ENCODE measurements around the gene CALHM4. TPM values are rescaled to one million over a fixed set of nuclear protein-coding genes. Genes with fewer than 3 reads are reported as not detected.

CALHM4 gene, protein sequence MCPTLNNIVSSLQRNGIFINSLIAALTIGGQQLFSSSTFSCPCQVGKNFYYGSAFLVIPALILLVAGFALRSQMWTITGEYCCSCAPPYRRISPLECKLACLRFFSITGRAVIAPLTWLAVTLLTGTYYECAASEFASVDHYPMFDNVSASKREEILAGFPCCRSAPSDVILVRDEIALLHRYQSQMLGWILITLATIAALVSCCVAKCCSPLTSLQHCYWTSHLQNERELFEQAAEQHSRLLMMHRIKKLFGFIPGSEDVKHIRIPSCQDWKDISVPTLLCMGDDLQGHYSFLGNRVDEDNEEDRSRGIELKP
- not detected in 2 replicates for total RNA-seq

DNA sequence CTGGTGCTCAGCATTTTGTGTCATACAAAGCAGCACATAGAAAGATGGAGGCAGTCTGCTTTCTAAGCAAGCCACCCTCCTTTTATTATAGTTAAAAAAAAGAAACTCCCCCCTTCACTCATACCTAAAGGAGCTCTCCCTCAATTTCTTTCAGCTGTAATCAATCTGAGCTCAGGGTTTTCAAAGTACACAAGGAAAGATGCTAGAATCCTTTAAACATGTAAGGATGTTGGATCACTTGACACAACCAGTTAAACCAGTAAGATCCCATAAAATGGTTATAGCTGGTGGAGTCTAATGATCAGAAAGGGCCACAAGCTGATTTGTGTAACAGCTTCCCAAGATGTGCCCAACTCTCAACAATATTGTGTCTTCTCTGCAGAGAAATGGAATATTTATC lies at the start of gene CALHM4:
TSS of gene CALHM4 (plus strand) at position 301 of the 400 bp plus-strand sequence. CDS start at position 344, 43 bp downstream.

GRCh38 chr6:116511424-116512110 lies 42.0 kb upstream of the CALHM4 start, which contains the start of gene CALHM5:
Gene CALHM5, plus strand, starts transcription at chr6:116511639. Its CDS starts 58 bp downstream, at chr6:116511697.

GRCh38 chr6:116545651-116546050 lies 7.9 kb upstream of the CALHM4 start, which contains the start of gene TRAPPC3L:
Gene TRAPPC3L, minus strand, starts transcription at chr6:116545684. Its CDS starts 170 bp downstream, at chr6:116545514.

DNA sequence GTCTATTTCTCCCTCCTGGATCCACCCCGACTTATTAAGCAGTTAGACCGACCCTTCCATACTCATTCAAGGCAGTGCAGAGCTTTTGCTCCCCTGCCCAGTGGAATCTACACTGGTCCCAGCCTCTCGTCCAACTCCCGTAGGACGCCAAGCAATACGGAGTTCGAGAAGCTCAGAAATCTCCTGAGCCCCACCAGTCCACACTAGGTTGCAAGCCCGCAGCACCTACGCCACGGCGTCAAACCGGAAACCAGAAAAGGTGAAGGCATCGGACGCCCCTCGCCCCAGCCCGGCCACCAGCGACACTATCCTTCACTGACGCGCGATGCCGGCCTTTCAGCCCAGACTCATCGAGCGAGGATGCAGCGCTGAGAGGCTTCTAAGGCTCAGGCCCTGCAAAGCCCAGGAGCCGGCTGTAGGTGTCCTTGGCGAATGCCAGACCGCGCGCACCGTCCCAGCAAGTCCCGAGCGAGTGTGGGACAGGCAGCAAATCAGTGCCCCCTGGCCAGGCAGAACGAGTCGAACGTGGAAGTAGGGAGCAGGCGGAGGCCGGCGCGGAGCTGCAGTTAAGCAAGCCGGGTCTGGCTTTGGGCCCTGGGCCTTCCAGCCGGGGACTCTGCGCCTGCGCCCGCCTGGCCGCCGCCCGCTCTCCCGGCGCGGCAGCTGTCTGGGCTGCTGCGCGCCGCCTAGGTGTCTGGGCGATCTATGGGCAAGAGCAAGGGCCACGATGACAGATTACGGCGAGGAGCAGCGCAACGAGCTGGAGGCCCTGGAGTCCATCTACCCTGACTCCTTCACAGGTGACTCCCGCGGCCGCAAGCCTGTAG lies 17.5 kb downstream of the CALHM4 start, which contains the start of gene RWDD1:
TSS of gene RWDD1 (plus strand) at position 649 of the 827 bp plus-strand sequence. CDS start at position 728, 79 bp downstream.

Other genes with a start within 250 kb of the CALHM4 start
- 22.4 and 25.0 TPM in 2 replicates for gene DSE, start 182.8 kb upstream of the CALHM4 start, total RNA-seq
- 1.8 and 2.2 TPM in 2 replicates for gene CALHM6, start 92.4 kb upstream of the CALHM4 start, total RNA-seq
- gene CALHM5, start 42.1 kb upstream of the CALHM4 start, total RNA-seq: 1.5 TPM in 2 replicates
- not detected in 2 replicates for gene TRAPPC3L, start 8.1 kb upstream of the CALHM4 start, total RNA-seq
- gene RWDD1, start 17.8 kb downstream of the CALHM4 start, total RNA-seq: 22.1 and 29.8 TPM in 2 replicates
- gene RSPH4A, start 62.7 kb downstream of the CALHM4 start, total RNA-seq: 0.17 TPM in 1 of 2 replicates, not detected in the other
- 8.2 and 8.9 TPM in 2 replicates for gene ZUP1, start 115.0 kb downstream of the CALHM4 start, total RNA-seq
- gene KPNA5, start 127.5 kb downstream of the CALHM4 start, total RNA-seq: 3.1 and 3.7 TPM in 2 replicates
- 14.7 and 19.8 TPM in 2 replicates for gene FAM162B, start 212.0 kb downstream of the CALHM4 start, total RNA-seq

Data from bronchus fibroblast of lung (primary cell).